GM18870 (cell line): ENCODE results near the gene SF3B5.
"Not testable (repeated sequence)": the region's sequence is repeated elsewhere in the genome, so short reads cannot be mapped to it uniquely, and the experiment has no call there.

Experiments used
- ATAC-seq: cut with Tn5 transposase; IDR thresholded peaks from one replicate; pipeline ENCODE4 v1.9.1; 2021; ENCODE audit warnings: moderate library complexity; ENCODE audit not compliant: unreplicated experiment

Gene SF3B5

GRCh38 chr6:144095134-144096002 lies at the start of gene SF3B5:
SF3B5 (minus strand) TSS chr6:144095573; CDS start chr6:144095497, 76 bp downstream.
- ATAC-seq, result peak; percentile 98

- ATAC-seq, result no peak
Observed at GRCh38 chr6:144144996-144145395, 49.6 kb upstream of the SF3B5 start.

GRCh38 chr6:144143878-144144277 lies 48.5 kb upstream of the SF3B5 start:
- no peak for ATAC-seq

- ATAC-seq, result no peak
Observed at GRCh38 chr6:144143106-144143505, 47.7 kb upstream of the SF3B5 start.

GRCh38 chr6:144141470-144141869 lies 46.1 kb upstream of the SF3B5 start:
- no peak for ATAC-seq

- ATAC-seq, result peak; percentile 83
Observed at GRCh38 chr6:144140867-144141266, 45.5 kb upstream of the SF3B5 start.

- ATAC-seq, result no peak
Observed at GRCh38 chr6:144139817-144140216, 44.4 kb upstream of the SF3B5 start.

- ATAC-seq, result no peak
Observed at GRCh38 chr6:144138542-144138941, 43.2 kb upstream of the SF3B5 start.

GRCh38 chr6:144134737-144135136 lies 39.4 kb upstream of the SF3B5 start:
- ATAC-seq, result no peak

- no peak for ATAC-seq
Observed at GRCh38 chr6:144134176-144134575, 38.8 kb upstream of the SF3B5 start.

GRCh38 chr6:144133225-144133821 lies 38.0 kb upstream of the SF3B5 start:
- no peak for ATAC-seq

- ATAC-seq, result not testable (repeated sequence)
Observed at GRCh38 chr6:144132167-144132690, 36.9 kb upstream of the SF3B5 start.

GRCh38 chr6:144131248-144131709 lies 35.9 kb upstream of the SF3B5 start:
- ATAC-seq, result no peak

GRCh38 chr6:144129469-144129868 lies 34.1 kb upstream of the SF3B5 start:
- no peak for ATAC-seq

- no peak for ATAC-seq
Observed at GRCh38 chr6:144127097-144127496, 31.7 kb upstream of the SF3B5 start.

GRCh38 chr6:144123836-144124235 lies 28.5 kb upstream of the SF3B5 start:
- no peak for ATAC-seq

- no peak for ATAC-seq
Observed at GRCh38 chr6:144123421-144123820, 28.0 kb upstream of the SF3B5 start.

GRCh38 chr6:144122861-144123260 lies 27.5 kb upstream of the SF3B5 start:
- ATAC-seq, result no peak

GRCh38 chr6:144119376-144119775 lies 24.0 kb upstream of the SF3B5 start:
- no peak for ATAC-seq

- no peak for ATAC-seq
Observed at GRCh38 chr6:144115219-144115618, 19.8 kb upstream of the SF3B5 start.

- no peak for ATAC-seq
Observed at GRCh38 chr6:144113366-144113765, 18.0 kb upstream of the SF3B5 start.

GRCh38 chr6:144110210-144110609 lies 14.8 kb upstream of the SF3B5 start:
- no peak for ATAC-seq
